Lower leg skin (tissue), 4 donors: ENCODE measurements around the gene SPOCK1. TPM values are rescaled to one million over a fixed set of nuclear protein-coding genes. Genes with fewer than 3 reads are reported as not detected.
"Not testable (repeated sequence)": the region's sequence is repeated elsewhere in the genome, so short reads cannot be mapped to it uniquely, and the experiment has no call there.

Source experiments
- DNase-seq, 2 donors: peaks; one replicate each; pipeline ENCODE4 v3.0.0-alpha.2; 2019; ENCODE audit warnings: low spot score in 2 of 2
- H3K4me3 ChIP-seq: fragments of 200-600 bp; sonication (generic); 2 replicates; pipeline ENCODE4 v1.5.1; 2017; ENCODE audit warnings: mild to moderate bottlenecking, low read depth; ENCODE audit not compliant: poor library complexity, severe bottlenecking
- POLR2A ChIP-seq, 2 donors: fragments of 450-650 bp; IDR thresholded peaks; one replicate each; pipeline ENCODE4 v1.6.1; 2016 to 2017; ENCODE audit warnings: antibody characterized with exemption in 2 of 2, mild to moderate bottlenecking in 1 of 2, moderate library complexity in 1 of 2
- WGBS, 2 donors: methylation state at CpG; one replicate each; pipeline ENCODE4 v1.1.5; 2018; 5-methylcytosine and 5-hydroxymethylcytosine counted together
- intact Hi-C: fragments of 100-400 bp; cut with DNase I; formaldehyde crosslinking; loops from one replicate; pipeline ENCODE4 v1.15.0; 2023; ENCODE audit warnings: low total_unique reads
- total RNA-seq, 4 donors: library from RNA; depleted of rRNA; stranded (reverse); fragments of >200 nt; gene quantifications; one replicate each; pipeline ENCODE4 v1.1.0, GENCODE V29; 2016
- TF ChIP-seq, protein P1 (sequence below), 3 donors: fragments of 450-650 bp; IDR thresholded peaks; one replicate each; pipeline ENCODE4 v1.5.1; 2016; ENCODE audit warnings: antibody characterized with exemption in 3 of 3, mild to moderate bottlenecking in 3 of 3, moderate library complexity in 2 of 3

SPOCK1 gene
- total RNA-seq, 4 donors from 2014 or later, result 7.9 to 21.5 (median 11.7) TPM

DNA sequence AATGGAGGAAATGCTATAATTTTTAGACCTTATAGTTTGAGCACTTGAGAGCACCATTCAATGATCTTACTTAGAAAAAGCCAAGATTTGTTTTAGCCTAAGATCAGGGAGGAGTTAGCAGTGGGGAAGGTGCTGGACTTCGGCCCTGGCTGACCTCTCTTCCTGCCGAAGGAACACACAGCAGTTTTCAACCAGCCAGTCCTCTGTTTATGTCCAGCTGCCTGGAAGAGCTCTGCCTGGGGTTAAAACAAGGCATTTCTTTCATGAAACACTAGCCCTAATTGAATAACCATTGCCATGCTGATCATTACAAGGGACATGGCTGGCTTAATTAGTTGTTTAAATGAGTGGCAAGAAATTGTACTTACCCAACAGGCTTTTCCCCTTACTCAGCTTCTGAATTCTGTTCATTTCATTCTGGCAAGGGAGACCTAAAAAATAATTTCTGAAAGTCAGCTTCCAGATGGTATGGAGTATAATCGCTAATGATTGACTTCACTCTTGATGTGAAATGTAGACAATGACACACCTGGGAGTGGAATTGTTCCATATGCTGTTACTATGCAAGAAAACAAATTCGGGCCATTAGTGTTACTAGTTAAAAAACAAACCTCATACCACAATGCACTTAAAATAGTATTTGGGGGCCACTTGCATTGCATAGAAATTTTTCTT is 514.2 kb downstream of the SPOCK1 start:
- intact Hi-C loops, result no loop called here
- WGBS, 2 donors, result 73 to 77% methylated on average over 4 of the region's 4 CpGs
- H3K4me3 ChIP-seq, result no peak overlapping the region
- no peak for DNase-seq
- TF ChIP-seq, protein P1, sequence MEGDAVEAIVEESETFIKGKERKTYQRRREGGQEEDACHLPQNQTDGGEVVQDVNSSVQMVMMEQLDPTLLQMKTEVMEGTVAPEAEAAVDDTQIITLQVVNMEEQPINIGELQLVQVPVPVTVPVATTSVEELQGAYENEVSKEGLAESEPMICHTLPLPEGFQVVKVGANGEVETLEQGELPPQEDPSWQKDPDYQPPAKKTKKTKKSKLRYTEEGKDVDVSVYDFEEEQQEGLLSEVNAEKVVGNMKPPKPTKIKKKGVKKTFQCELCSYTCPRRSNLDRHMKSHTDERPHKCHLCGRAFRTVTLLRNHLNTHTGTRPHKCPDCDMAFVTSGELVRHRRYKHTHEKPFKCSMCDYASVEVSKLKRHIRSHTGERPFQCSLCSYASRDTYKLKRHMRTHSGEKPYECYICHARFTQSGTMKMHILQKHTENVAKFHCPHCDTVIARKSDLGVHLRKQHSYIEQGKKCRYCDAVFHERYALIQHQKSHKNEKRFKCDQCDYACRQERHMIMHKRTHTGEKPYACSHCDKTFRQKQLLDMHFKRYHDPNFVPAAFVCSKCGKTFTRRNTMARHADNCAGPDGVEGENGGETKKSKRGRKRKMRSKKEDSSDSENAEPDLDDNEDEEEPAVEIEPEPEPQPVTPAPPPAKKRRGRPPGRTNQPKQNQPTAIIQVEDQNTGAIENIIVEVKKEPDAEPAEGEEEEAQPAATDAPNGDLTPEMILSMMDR (IDR thresholded peaks at IDR 0.05), result no peak
- no peak for TF ChIP-seq POLR2A (IDR thresholded peaks at IDR 0.05)

DNA sequence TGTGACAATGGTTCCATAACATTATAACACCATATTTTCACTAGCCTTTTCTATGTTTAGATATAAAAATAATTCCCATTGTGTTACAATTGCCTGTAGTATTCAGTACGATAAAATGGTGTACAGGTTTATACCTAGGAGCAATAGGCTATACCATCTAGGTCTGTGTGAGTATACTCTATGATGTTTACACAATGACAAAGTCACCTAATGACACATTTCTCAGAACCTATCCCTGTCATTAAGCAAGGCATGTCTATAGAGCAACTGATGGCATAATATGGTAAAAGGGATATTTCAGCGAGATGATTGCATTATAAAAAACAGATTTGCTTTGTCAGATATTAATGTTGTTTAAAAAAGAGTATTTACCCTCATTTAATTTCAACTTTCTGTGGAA is 517.2 kb downstream of the SPOCK1 start:
- H3K4me3 ChIP-seq, result no peak overlapping the region
- 89 to 92% methylated on average over 2 of the region's 2 CpGs for WGBS, 2 donors
- TF ChIP-seq POLR2A (IDR thresholded peaks at IDR 0.05), result no peak
- TF ChIP-seq, protein P1 (IDR thresholded peaks at IDR 0.05), result no peak
- intact Hi-C loops, result no loop called here
- no peak for DNase-seq

DNA sequence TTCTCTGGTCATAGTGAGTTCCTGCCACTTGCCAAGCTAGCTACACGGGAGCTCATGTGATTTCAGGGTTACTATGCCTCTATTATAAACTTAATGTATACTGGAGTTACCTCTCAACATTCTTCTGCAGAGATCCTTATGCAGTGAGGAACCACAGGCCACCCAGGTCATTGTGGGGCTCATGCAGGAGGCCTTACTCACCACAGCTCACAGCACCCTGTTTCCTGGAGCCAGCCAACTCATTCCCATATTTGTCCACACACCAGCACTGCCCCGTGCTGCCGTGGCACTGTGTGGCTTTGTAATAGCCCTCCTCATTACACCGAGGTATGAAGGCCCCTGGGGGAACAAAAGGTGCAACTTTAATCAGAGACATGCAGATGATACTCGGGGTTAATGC is 520.0 kb downstream of the SPOCK1 start:
- no peak for DNase-seq
- intact Hi-C loops, result no loop called here
- WGBS, 2 donors, result 71 to 91% methylated on average over 5 of the region's 5 CpGs
- no peak overlapping the region for H3K4me3 ChIP-seq
- no peak for TF ChIP-seq POLR2A (IDR thresholded peaks at IDR 0.05)
- TF ChIP-seq, protein P1 (IDR thresholded peaks at IDR 0.05), result no peak

DNA sequence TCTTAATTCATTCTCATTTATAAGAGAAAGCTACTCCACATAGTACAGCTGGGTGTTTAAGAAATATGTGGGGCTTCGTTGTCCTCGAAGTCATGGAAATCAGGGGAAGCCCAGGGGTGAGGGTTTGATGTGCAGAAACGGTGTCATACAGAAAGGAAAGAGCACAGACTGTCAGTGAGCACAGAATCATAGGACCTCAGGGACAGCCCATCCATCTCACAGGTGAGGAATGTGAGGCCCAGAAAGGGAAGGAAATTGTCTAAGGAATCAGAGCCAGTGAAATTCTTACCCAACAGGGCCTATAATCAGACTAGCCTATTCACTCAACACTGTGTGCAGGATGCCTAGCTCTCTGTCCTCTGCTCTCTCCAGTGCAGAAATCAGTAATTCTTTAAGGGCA is 535.6 kb downstream of the SPOCK1 start:
- intact Hi-C loops, result no loop called here
- DNase-seq, result no peak
- H3K4me3 ChIP-seq, result no peak overlapping the region
- no peak for TF ChIP-seq POLR2A (IDR thresholded peaks at IDR 0.05)
- TF ChIP-seq, protein P1 (IDR thresholded peaks at IDR 0.05), result no peak
- WGBS, 2 donors, result 38 to 44% methylated on average over 3 of the region's 3 CpGs

DNA sequence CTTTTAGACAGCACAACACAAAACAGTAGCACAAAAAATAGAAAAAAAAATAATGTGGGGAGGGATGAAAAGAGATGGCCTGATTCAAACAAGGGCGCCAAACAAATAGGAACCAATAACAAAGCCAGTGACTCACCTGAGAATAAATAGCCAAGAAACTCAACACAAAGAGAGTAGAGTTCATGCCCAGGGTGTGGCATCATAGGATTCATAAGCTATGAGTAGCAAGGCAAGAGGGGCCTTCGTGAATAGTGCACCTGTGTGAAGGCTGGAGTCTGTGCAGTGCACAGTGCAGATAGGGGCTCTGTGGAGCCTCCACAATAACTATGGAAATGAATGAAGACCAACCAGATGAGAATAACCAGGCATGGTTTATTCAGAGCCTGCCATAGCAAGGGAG is 541.7 kb downstream of the SPOCK1 start:
- DNase-seq, result no peak
- TF ChIP-seq, protein P1 (IDR thresholded peaks at IDR 0.05), result no peak
- no peak for TF ChIP-seq POLR2A (IDR thresholded peaks at IDR 0.05)
- WGBS, 2 donors, result 86 to 89% methylated on average over 2 of the region's 2 CpGs
- H3K4me3 ChIP-seq, result no peak overlapping the region
- intact Hi-C loops, result no loop called here

DNA sequence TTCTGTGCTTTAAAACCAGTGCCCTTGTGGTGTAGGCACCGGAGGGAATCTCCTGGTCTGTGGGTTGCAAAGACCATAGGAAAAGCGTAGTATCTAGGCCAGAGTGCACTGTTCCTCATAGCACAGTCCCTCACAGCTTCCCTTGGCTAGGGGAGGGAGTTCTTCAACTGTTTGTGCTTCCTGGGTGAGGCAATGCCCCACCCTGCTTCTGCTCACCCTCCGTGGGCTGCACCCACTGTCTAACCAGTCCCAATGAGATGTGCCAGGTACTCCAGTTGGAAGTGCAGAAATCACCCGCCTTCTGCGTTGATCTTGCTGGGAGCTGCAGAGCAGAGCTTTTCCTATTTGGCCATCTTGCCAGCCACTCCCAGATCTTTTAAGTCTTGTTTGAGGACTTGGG is 545.0 kb downstream of the SPOCK1 start:
- 81 to 86% methylated on average over 5 of the region's 5 CpGs for WGBS, 2 donors
- intact Hi-C loops, H3K4me3 ChIP-seq, DNase-seq: not testable (repeated sequence)

DNA sequence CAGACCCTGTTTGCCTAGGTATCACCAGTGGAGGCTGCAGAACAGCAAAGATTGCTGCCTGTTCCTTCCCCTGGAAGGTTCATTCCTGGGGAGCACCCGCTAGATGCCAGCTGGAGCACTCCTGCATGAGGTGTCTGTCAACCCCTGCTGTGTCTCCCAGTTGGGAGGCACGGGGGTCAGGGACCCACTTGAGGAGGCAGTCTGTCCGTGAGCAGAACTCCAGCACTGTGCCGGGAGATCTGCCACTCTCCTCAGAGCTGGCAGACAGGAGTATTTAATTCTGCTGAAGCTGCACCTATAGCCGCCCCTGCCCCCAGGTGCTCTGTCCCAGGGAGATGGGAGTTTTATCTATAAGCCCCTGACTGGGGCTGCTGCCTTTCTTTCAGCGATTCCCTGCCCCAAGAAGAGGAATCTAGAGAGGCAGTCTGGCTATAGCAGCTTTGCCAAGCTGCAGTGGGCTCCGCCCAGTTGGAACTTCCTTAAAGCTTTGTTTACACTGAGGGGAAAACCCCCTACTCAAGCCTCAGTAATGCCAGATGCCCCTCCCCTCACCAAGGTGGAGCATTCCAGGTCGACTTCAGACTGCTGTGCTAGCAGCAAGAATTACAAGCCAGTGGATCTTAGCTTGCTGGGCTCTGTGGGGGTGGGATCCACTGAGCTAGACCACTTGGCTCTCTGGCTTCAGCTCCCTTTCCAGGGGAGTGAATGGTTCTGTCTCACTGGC is 545.6 kb downstream of the SPOCK1 start:
- intact Hi-C loops, H3K4me3 ChIP-seq: not testable (repeated sequence)
- 38 to 48% methylated on average over 8 of the region's 8 CpGs for WGBS, 2 donors
- peak in 1 of 2 donors; percentile 61 for DNase-seq
